BJ (cell line): ENCODE results near the gene SVIP. TPM values are rescaled to one million over a fixed set of nuclear protein-coding genes. Genes with fewer than 3 reads are reported as not detected.

Experiments
- CTCF ChIA-PET: fragments of 350-600 bp; formaldehyde crosslinking; extraction: SDS; loops from one replicate; lab custom pipeline; 2021; ENCODE audit warnings: antibody characterized with exemption, inconsistent platforms; lab: Yijun Ruan, JAX
- POLR2A ChIA-PET: fragments of 300-600 bp; sonication (Branson Sonifier 250); formaldehyde crosslinking; extraction: SDS; loops from one replicate; lab custom pipeline; 2021; ENCODE audit warnings: antibody characterized with exemption; lab: Charles Lee
- DNase-seq: peaks from one replicate; pipeline ENCODE4 v3.0.0-alpha.2; 2011; ENCODE audit warnings: low read depth
- H3K27me3 ChIP-seq: 2 replicates; pipeline ENCODE4 v1.6.0; 2011; ENCODE audit warnings: low read length; ENCODE audit not compliant: control insufficient read depth, insufficient read depth
- H3K36me3 ChIP-seq: 2 replicates; pipeline ENCODE4 v1.5.1; 2011; ENCODE audit warnings: low read length; ENCODE audit not compliant: control insufficient read depth, insufficient read depth
- H3K4me3 ChIP-seq: 2 replicates; pipeline ENCODE4 v1.5.1; 2011; ENCODE audit warnings: low read depth, mild to moderate bottlenecking, control low read depth, low read length
- polyA plus RNA-seq: library from polyadenylated mRNA; depleted of rRNA; stranded (reverse); fragments of >200 nt; gene quantifications from 2 replicates; pipeline ENCODE4 v1.2.3, GENCODE V29; 2011
- TF ChIP-seq, protein P1 (sequence below): IDR thresholded peaks from 2 replicates; pipeline ENCODE4 v1.5.1; 2011; ENCODE audit warnings: low read depth, mild to moderate bottlenecking, control low read depth, inconsistent platforms, low read length, moderate library complexity; ENCODE audit not compliant: insufficient read depth

Gene SVIP
- polyA plus RNA-seq, 1 experiment = 1.3 TPM

DNA sequence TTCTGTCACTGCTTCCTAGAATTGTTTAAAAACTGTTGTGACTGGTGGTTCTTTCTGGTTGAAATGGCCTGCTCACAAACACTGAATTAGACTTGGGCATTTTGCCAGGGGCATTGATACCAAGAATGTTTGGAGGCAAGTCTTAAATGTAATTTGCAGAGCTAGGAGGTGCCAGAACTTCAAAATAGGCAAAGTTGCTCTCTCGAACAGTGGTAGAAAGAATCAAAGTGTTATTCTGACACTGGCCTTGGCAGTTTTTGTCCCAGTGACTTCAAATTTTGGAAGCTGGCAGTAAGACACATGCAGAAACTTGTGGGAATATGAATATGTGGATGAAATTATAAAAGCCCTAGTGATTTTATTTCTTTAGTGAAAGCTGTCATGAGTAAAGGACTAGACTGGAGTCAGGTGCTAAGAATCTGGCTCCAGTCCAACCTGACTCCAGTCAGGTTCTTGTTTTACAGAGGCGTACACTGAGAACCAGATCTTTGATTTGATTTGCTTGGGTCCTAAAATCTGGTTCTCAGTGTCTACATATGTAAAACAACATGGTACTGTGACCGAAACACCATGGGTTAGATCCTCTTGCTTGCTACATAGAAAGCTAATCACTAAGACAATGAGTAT is 20.9 kb downstream of the SVIP start:
- Histone ChIP-seq H3K27me3 (no peaks in the 10 kb centered on the region), H3K4me3 (no peak overlapping the region), H3K36me3 (no peaks in the 10 kb centered on the region)
- DNase-seq = no peak
- CTCF ChIA-PET = interaction anchor here (1.2 kb wide), 1 partner anchor 21 kb away, joined by 6 read pairs; no protein-coding TSS in a partner anchor
- TF ChIP-seq, protein P1, sequence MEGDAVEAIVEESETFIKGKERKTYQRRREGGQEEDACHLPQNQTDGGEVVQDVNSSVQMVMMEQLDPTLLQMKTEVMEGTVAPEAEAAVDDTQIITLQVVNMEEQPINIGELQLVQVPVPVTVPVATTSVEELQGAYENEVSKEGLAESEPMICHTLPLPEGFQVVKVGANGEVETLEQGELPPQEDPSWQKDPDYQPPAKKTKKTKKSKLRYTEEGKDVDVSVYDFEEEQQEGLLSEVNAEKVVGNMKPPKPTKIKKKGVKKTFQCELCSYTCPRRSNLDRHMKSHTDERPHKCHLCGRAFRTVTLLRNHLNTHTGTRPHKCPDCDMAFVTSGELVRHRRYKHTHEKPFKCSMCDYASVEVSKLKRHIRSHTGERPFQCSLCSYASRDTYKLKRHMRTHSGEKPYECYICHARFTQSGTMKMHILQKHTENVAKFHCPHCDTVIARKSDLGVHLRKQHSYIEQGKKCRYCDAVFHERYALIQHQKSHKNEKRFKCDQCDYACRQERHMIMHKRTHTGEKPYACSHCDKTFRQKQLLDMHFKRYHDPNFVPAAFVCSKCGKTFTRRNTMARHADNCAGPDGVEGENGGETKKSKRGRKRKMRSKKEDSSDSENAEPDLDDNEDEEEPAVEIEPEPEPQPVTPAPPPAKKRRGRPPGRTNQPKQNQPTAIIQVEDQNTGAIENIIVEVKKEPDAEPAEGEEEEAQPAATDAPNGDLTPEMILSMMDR = no peak
- POLR2A ChIA-PET = no interaction called here

DNA sequence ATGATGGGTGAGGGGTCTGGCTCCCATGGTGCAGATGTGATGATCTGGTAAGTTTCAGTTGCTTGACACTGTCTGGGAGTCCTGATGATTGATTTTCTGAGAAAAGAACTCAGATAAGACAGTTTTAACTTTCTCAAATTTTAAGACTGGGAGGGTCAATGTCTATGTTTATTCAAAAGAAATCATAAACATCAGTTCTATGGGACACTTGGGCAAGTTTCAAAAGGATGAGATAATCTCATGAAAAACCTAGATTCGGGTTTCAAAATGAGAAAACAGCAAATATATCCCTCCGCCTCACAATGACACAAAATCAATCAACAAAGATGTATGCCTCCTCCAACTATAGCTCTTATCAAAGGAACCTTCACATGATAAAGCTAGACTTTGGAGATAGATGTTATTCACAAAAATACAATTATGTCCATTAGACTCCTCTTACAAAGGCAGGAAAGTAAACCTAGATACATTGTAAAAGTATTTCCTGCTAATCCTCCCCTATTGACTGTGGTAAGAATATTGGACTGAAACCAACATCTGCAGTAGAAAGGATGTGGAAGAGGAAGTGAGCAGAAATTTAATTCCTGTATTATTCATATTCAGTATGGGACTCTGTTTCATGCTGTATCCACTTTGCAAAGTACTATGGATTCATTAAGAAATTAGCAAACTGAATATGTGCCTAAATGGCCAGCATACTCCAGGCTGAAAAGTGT is 21.6 kb downstream of the SVIP start:
- ChIA-PET POLR2A (no interaction called here), CTCF (no interaction called here)
- TF ChIP-seq, protein P1 = no peak
- DNase-seq = no peak
- no peaks in the 10 kb centered on the region for H3K36me3 ChIP-seq
- no peaks in the 10 kb centered on the region for H3K27me3 ChIP-seq
- no peak overlapping the region for H3K4me3 ChIP-seq

DNA sequence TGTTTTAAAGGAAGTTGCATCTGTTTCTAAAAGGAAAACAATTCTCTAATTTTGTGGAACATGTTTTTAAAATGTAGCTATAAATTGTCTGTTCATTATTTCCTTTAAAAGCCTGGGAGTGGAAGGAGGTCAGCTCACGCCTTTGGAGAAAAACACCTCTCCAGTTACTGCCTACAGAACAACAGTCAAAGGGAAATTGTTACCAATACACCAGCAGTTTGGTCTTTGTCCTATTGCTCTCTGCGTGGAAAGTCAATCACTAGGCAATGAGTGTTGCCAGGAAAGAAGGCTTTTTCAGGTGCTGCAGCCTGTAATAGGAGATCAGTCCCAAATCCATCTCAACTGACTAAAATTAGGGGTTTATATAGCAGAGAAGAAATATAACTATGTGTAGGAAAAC is 22.2 kb downstream of the SVIP start:
- TF ChIP-seq, protein P1 = no peak
- Histone ChIP-seq H3K27me3 (no peaks in the 10 kb centered on the region), H3K36me3 (no peaks in the 10 kb centered on the region), H3K4me3 (no peak overlapping the region)
- no peak for DNase-seq
- ChIA-PET CTCF (no interaction called here), POLR2A (no interaction called here)

DNA sequence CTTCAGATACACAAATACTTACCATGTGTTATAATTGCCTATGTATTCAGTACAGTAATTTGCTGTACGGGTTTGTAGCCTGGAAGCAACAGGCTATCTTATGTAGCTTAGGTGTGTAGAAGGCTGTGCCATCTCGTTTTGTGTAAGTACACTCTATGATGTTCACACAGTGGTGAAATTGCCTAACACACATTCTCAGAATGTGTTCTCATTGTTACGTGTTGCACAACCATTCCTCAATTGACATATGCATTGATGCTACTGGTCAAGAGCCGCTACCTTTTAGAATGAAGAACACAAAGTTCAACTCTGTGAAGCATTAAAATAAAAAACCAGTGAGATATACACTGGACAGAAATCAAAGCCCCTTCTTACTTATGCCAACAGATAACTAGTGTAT is 26.7 kb downstream of the SVIP start:
- TF ChIP-seq, protein P1 = no peak
- no peaks in the 10 kb centered on the region for H3K36me3 ChIP-seq
- ChIA-PET POLR2A (no interaction called here), CTCF (no interaction called here)
- no peak overlapping the region for H3K4me3 ChIP-seq
- no peak for DNase-seq
- no peaks in the 10 kb centered on the region for H3K27me3 ChIP-seq

DNA sequence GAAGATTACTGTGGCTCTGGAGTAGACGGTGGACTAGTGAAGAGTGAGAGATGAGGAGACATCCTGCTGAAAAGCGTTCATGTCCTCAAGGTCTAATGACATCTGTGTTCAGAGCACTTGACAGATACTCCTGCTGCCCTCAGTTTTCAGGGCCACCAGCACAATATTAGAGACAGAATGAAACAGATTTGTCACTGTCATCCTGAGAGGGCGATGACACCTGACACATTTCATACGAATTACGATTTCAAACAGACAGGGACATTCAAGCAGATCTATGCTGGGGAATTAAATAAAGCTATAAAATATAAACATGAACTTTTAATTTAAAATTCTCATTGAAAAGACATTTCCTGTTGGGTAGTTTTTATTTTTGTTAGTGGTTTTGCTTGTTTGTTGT is 29.1 kb downstream of the SVIP start:
- no peak overlapping the region for H3K4me3 ChIP-seq
- H3K36me3 ChIP-seq = no peaks in the 10 kb centered on the region
- ChIA-PET CTCF (interaction anchor here (0.9 to 3.1 kb wide), 2 partner anchors 13 to 76 kb away, joined by 3 to 15 read pairs; no protein-coding TSS in a partner anchor), POLR2A (no interaction called here)
- no peaks in the 10 kb centered on the region for H3K27me3 ChIP-seq
- TF ChIP-seq, protein P1 = no peak
- DNase-seq = no peak
